Panc1 (cell line): ENCODE data around the gene CATSPER3. TPM values are rescaled to one million over a fixed set of nuclear protein-coding genes. Genes with fewer than 3 reads are reported as not detected.

ENCODE experiments used
- ATAC-seq: fragments of 200-7000 bp; cut with Tn5 transposase; 2 replicates; pipeline ENCODE4 v1.9.1; 2020; ENCODE audit warnings: mild to moderate bottlenecking, moderate library complexity
- BruUV-seq: library from RNA; stranded (reverse); fragments of 400-500 nt; replicated peaks from 2 replicates; lab custom pipeline; 2021; lab: Mats Ljungman, UMichigan
- CTCF ChIA-PET: fragments of 300-600 bp; sonication (Branson Sonifier 250); formaldehyde crosslinking; loops from one replicate; lab custom pipeline; 2022; ENCODE audit warnings: antibody characterized with exemption; lab: Charles Lee
- POLR2A ChIA-PET: fragments of 300-600 bp; sonication (Branson Sonifier 250); formaldehyde crosslinking; loops from one replicate; lab custom pipeline; 2022; ENCODE audit warnings: antibody characterized with exemption; lab: Charles Lee
- DNase-seq: peaks from one replicate; pipeline ENCODE4 v3.0.0-alpha.2; 2010; ENCODE audit warnings: low read depth, low spot score
- H3K27ac ChIP-seq: 2 replicates; pipeline ENCODE4 v1.5.1; 2011; ENCODE audit warnings: mild to moderate bottlenecking, low read length, inconsistent platforms
- H3K27me3 ChIP-seq: fragments of 200-500 bp; sonication (Bioruptor generic); 2 replicates; pipeline ENCODE4 v1.6.0; 2014; ENCODE audit warnings: low read length, inconsistent platforms; ENCODE audit not compliant: control insufficient read depth, insufficient read depth
- H3K36me3 ChIP-seq: fragments of 200-500 bp; sonication (Bioruptor generic); 2 replicates; pipeline ENCODE4 v1.5.1; 2014; ENCODE audit warnings: inconsistent platforms, mild to moderate bottlenecking, low read length, moderate library complexity; ENCODE audit not compliant: control insufficient read depth, insufficient read depth
- H3K4me1 ChIP-seq: 2 replicates; pipeline ENCODE4 v1.5.1; 2011; ENCODE audit warnings: inconsistent platforms, mild to moderate bottlenecking, low read length, moderate library complexity; ENCODE audit not compliant: control insufficient read depth, insufficient read depth
- H3K4me3 ChIP-seq, 2 experiments: 2 replicates each; pipeline ENCODE4 v1.5.1; 2011 to 2012; ENCODE audit warnings: low read depth in 2 of 2, low read length in 2 of 2, mild to moderate bottlenecking in 2 of 2, inconsistent platforms in 1 of 2, moderate library complexity in 1 of 2
- H3K9me3 ChIP-seq: fragments of 200-500 bp; sonication (Bioruptor generic); 2 replicates; pipeline ENCODE4 v1.5.1; 2014; ENCODE audit warnings: low read depth, mild to moderate bottlenecking, inconsistent platforms, low read length, moderate library complexity; ENCODE audit not compliant: control insufficient read depth, insufficient read depth
- CTCF ChIP-seq: fragments of 450-650 bp; IDR thresholded peaks from 2 replicates; pipeline ENCODE4 v1.5.1; 2017; ENCODE audit warnings: mild to moderate bottlenecking
- POLR2AphosphoS5 ChIP-seq: IDR thresholded peaks from 2 replicates; pipeline ENCODE4 v1.6.1; 2012; ENCODE audit warnings: mild to moderate bottlenecking, low read depth, low read length, moderate library complexity
- REST ChIP-seq, 2 experiments: IDR thresholded peaks; 2 replicates each; pipeline ENCODE4 v1.6.1; 2011 to 2012; ENCODE audit warnings: low read depth in 2 of 2, control low read depth in 1 of 2, low read length in 1 of 2, mild to moderate bottlenecking in 1 of 2, moderate library complexity in 1 of 2; ENCODE audit not compliant: insufficient read depth in 1 of 2
- SIN3A ChIP-seq: IDR thresholded peaks from 2 replicates; pipeline ENCODE4 v1.6.1; 2012; ENCODE audit warnings: low read depth, mild to moderate bottlenecking, low read length, moderate library complexity, borderline replicate concordance; ENCODE audit not compliant: insufficient read depth
- TCF7L2 ChIP-seq: IDR thresholded peaks from 2 replicates; pipeline ENCODE4 v1.6.1; 2011; ENCODE audit warnings: mild to moderate bottlenecking, low read depth, low read length, inconsistent platforms
- in situ Hi-C: cut with HindIII; loops from 2 replicates; pipeline ENCODE4 v1.10.0; 2016; ENCODE audit warnings: low sequenced_read_pairs, low pct_unique_long_range_greater_than_20kb
- intact Hi-C: fragments of 100-400 bp; cut with micrococcal nuclease; formaldehyde crosslinking; loops from one replicate; pipeline ENCODE4 v1.10.0; 2022; ENCODE audit not compliant: unreplicated experiment
- total RNA-seq: library from RNA; stranded (reverse); gene quantifications from one replicate; pipeline ENCODE4 v1.2.1, GENCODE V29; 2021; ENCODE audit not compliant: unreplicated experiment

Gene CATSPER3
- total RNA-seq, 1 experiment from 2014 or later: 0.69 TPM

- Histone ChIP-seq H3K27ac (no peak overlapping the region), H3K9me3 (no peaks in the 10 kb centered on the region), H3K27me3 (no peaks in the 10 kb centered on the region; the same call in 1 of the 2 replicates), H3K36me3 (no peaks in the 10 kb centered on the region), H3K4me1 (peaks cover 3% of the 10 kb centered on the region; the same call in 1 of the 2 replicates), H3K4me3 (no peak overlapping the region)
- BruUV-seq: no TSS peak
- intact Hi-C loops (no loop called here), in situ Hi-C loops (no loop called here)
- ATAC-seq: no peak
- DNase-seq: no peak
- no peak for TF ChIP-seq POLR2AphosphoS5
- no peak for TF ChIP-seq SIN3A
- no peak for TF ChIP-seq REST (IDR thresholded peaks at IDR 0.05; ENCODE audit: insufficient read depth in 1 of 2, low read depth in 2 of 2, low read length in 1 of 2)
- TF ChIP-seq CTCF: no peak
- TF ChIP-seq TCF7L2: no peak
- ChIA-PET POLR2A (no interaction called here), CTCF (no interaction called here)
Observed at GRCh38 chr5:135040333-135041144, 72.8 kb downstream of the CATSPER3 start.

- DNase-seq (no peak), ATAC-seq (no peak)
- H3K9me3 ChIP-seq: no peaks in the 10 kb centered on the region
- BruUV-seq: no TSS peak
- no peaks in the 10 kb centered on the region; the same call in 1 of the 2 replicates for H3K27me3 ChIP-seq
- no peak overlapping the region for H3K27ac ChIP-seq
- H3K4me3 ChIP-seq: no peak overlapping the region
- peaks cover 3% of the 10 kb centered on the region; the same call in 1 of the 2 replicates for H3K4me1 ChIP-seq
- intact Hi-C loops: no loop called here
- H3K36me3 ChIP-seq: no peaks in the 10 kb centered on the region
- CTCF ChIA-PET: no interaction called here
- no peak for TF ChIP-seq SIN3A
- no peak for TF ChIP-seq REST (IDR thresholded peaks at IDR 0.05; ENCODE audit: insufficient read depth in 1 of 2, low read depth in 2 of 2, low read length in 1 of 2)
- no peak for TF ChIP-seq POLR2AphosphoS5
- no peak for TF ChIP-seq TCF7L2
- TF ChIP-seq CTCF: no peak
- POLR2A ChIA-PET: no interaction called here
- in situ Hi-C loops: no loop called here
Observed at GRCh38 chr5:135041145-135041587, 73.5 kb downstream of the CATSPER3 start.
